SK-N-SH (cell line): ENCODE data around the gene SLC6A8.
"Not testable (repeated sequence)": the region's sequence is repeated elsewhere in the genome, so short reads cannot be mapped to it uniquely, and the experiment has no call there.

Experiments used
- CTCF ChIP-seq: fragments of 200-600 bp; sonication (generic); IDR thresholded peaks from 2 replicates; pipeline ENCODE4 v1.6.1; 2017; ENCODE audit warnings: antibody characterized with exemption, mild to moderate bottlenecking, moderate library complexity
- MAX ChIP-seq: IDR thresholded peaks from 2 replicates; pipeline ENCODE4 v1.4.0; 2012; ENCODE audit warnings: low read depth
- POLR2AphosphoS5 ChIP-seq: IDR thresholded peaks from 2 replicates; pipeline ENCODE4 v1.6.1; 2012; ENCODE audit warnings: low read depth, low read length
- SMC3 ChIP-seq: IDR thresholded peaks from 2 replicates; pipeline ENCODE4 v1.6.1; 2012; ENCODE audit warnings: low read depth, low read length, improper control_type of control experiment
- TEAD4 ChIP-seq: IDR thresholded peaks from 2 replicates; pipeline ENCODE4 v1.4.0; 2012; ENCODE audit warnings: mild to moderate bottlenecking, borderline replicate concordance; ENCODE audit not compliant: insufficient read depth

GRCh38 chrX:153742111-153742510 lies 54.4 kb downstream of the SLC6A8 start:
- not testable (repeated sequence) for TF ChIP-seq POLR2AphosphoS5, MAX, CTCF, SMC3, TEAD4
